Measurements from ENCODE around the gene LGALS3BP.

Gene LGALS3BP

GRCh38 chr17:78996781-78997201 is 17.1 kb upstream of the LGALS3BP start:
- Mint-ChIP-seq H3K27me3 (no peaks in the 10 kb centered on the region), H3K4me1 (ENCODE audit: low read depth) (peaks cover 6% of the 10 kb centered on the region), H3K4me3 (no peak overlapping the region), H3K9me3 (ENCODE audit: low read depth) (no peaks in the 10 kb centered on the region), H3K36me3 (no peaks in the 10 kb centered on the region), H3K27ac (no peak overlapping the region)

GRCh38 chr17:78995761-78996451 is 16.2 kb upstream of the LGALS3BP start:
- H3K4me3 Mint-ChIP-seq: no peak overlapping the region
- H3K27me3 Mint-ChIP-seq: no peaks in the 10 kb centered on the region
- H3K36me3 Mint-ChIP-seq: no peaks in the 10 kb centered on the region
- peaks cover 4% of the 10 kb centered on the region for H3K4me1 Mint-ChIP-seq (ENCODE audit: low read depth)
- no peaks in the 10 kb centered on the region for H3K9me3 Mint-ChIP-seq (ENCODE audit: low read depth)
- no peak overlapping the region for H3K27ac Mint-ChIP-seq

- Mint-ChIP-seq H3K4me3 (no peak overlapping the region), H3K36me3 (no peaks in the 10 kb centered on the region), H3K27ac (no peak overlapping the region), H3K4me1 (ENCODE audit: low read depth) (peaks cover 4% of the 10 kb centered on the region), H3K9me3 (ENCODE audit: low read depth) (no peaks in the 10 kb centered on the region), H3K27me3 (no peaks in the 10 kb centered on the region)
These were observed 15.5 kb upstream of the LGALS3BP start for GRCh38 chr17:78995022-78995760.

GRCh38 chr17:78993981-78994671 is 14.4 kb upstream of the LGALS3BP start:
- H3K27ac Mint-ChIP-seq: no peak overlapping the region
- no peaks in the 10 kb centered on the region for H3K9me3 Mint-ChIP-seq (ENCODE audit: low read depth)
- no peaks in the 10 kb centered on the region for H3K36me3 Mint-ChIP-seq
- no peak overlapping the region for H3K4me3 Mint-ChIP-seq
- H3K4me1 Mint-ChIP-seq (ENCODE audit: low read depth): peaks cover 4% of the 10 kb centered on the region
- no peaks in the 10 kb centered on the region for H3K27me3 Mint-ChIP-seq

GRCh38 chr17:78993241-78993956 is 13.7 kb upstream of the LGALS3BP start:
- H3K36me3 Mint-ChIP-seq: no peaks in the 10 kb centered on the region
- no peaks in the 10 kb centered on the region for H3K27me3 Mint-ChIP-seq

GRCh38 chr17:78992542-78993212 is 13.0 kb upstream of the LGALS3BP start:
- H3K4me1 Mint-ChIP-seq (ENCODE audit: low read depth): peaks cover 4% of the 10 kb centered on the region
- no peak overlapping the region for H3K27ac Mint-ChIP-seq
- H3K4me3 Mint-ChIP-seq: no peak overlapping the region
- no peaks in the 10 kb centered on the region for H3K9me3 Mint-ChIP-seq (ENCODE audit: low read depth)
- no peaks in the 10 kb centered on the region for H3K27me3 Mint-ChIP-seq
- H3K36me3 Mint-ChIP-seq: no peaks in the 10 kb centered on the region

More at GRCh38 chr17:78993241-78993956, 13.7 kb upstream of the LGALS3BP start:
- Mint-ChIP-seq H3K4me1 (ENCODE audit: low read depth) (peaks cover 4% of the 10 kb centered on the region), H3K4me3 (no peak overlapping the region), H3K9me3 (ENCODE audit: low read depth) (no peaks in the 10 kb centered on the region), H3K27ac (no peak overlapping the region)

- no peak overlapping the region for H3K27ac Mint-ChIP-seq
These were observed 12.3 kb upstream of the LGALS3BP start for GRCh38 chr17:78991906-78992532.

GRCh38 chr17:78991017-78991738 is 11.5 kb upstream of the LGALS3BP start:
- H3K27me3 Mint-ChIP-seq: no peaks in the 10 kb centered on the region
- peaks cover 14% of the 10 kb centered on the region for H3K4me1 Mint-ChIP-seq (ENCODE audit: low read depth)
- H3K9me3 Mint-ChIP-seq (ENCODE audit: low read depth): no peaks in the 10 kb centered on the region
- no peak overlapping the region for H3K27ac Mint-ChIP-seq
- no peaks in the 10 kb centered on the region for H3K36me3 Mint-ChIP-seq
- no peak overlapping the region for H3K4me3 Mint-ChIP-seq

More at GRCh38 chr17:78991906-78992532, 12.3 kb upstream of the LGALS3BP start:
- Mint-ChIP-seq H3K4me3 (no peak overlapping the region), H3K36me3 (no peaks in the 10 kb centered on the region), H3K9me3 (ENCODE audit: low read depth) (no peaks in the 10 kb centered on the region), H3K27me3 (no peaks in the 10 kb centered on the region), H3K4me1 (ENCODE audit: low read depth) (peaks cover 6% of the 10 kb centered on the region)

GRCh38 chr17:78990349-78991016 is 10.8 kb upstream of the LGALS3BP start:
- Mint-ChIP-seq H3K36me3 (no peaks in the 10 kb centered on the region), H3K27ac (no peak overlapping the region), H3K27me3 (no peaks in the 10 kb centered on the region), H3K9me3 (ENCODE audit: low read depth) (no peaks in the 10 kb centered on the region), H3K4me1 (ENCODE audit: low read depth) (peaks cover 19% of the 10 kb centered on the region), H3K4me3 (no peak overlapping the region)

- Mint-ChIP-seq H3K9me3 (ENCODE audit: low read depth) (no peaks in the 10 kb centered on the region), H3K36me3 (no peaks in the 10 kb centered on the region), H3K4me1 (ENCODE audit: low read depth) (peaks cover 18% of the 10 kb centered on the region), H3K27ac (no peak overlapping the region), H3K27me3 (no peaks in the 10 kb centered on the region), H3K4me3 (no peak overlapping the region)
These were observed 8.4 kb upstream of the LGALS3BP start for GRCh38 chr17:78988152-78988551.

GRCh38 chr17:78986649-78987328 is 7.1 kb upstream of the LGALS3BP start:
- Mint-ChIP-seq H3K27ac (no peak overlapping the region), H3K4me3 (peak overlapping the region; percentile 65), H3K27me3 (no peaks in the 10 kb centered on the region), H3K4me1 (ENCODE audit: low read depth) (peaks cover 15% of the 10 kb centered on the region), H3K36me3 (no peaks in the 10 kb centered on the region), H3K9me3 (ENCODE audit: low read depth) (no peaks in the 10 kb centered on the region)

GRCh38 chr17:78986048-78986648 is 6.4 kb upstream of the LGALS3BP start:
- Mint-ChIP-seq H3K9me3 (ENCODE audit: low read depth) (no peaks in the 10 kb centered on the region), H3K4me3 (peak overlapping the region; percentile 65), H3K27ac (no peak overlapping the region), H3K27me3 (no peaks in the 10 kb centered on the region), H3K36me3 (no peaks in the 10 kb centered on the region), H3K4me1 (ENCODE audit: low read depth) (peaks cover 15% of the 10 kb centered on the region)
